SK-N-SH treated with all-trans-retinoic acid at 6 μM for 48 hours (cell line): ENCODE data around the gene INPP4B.

Experiments
- BACH2 ChIP-seq: fragments of 250-450 bp; sonication (Bioruptor Pico); IDR thresholded peaks from 2 replicates; pipeline ENCODE4 v1.9.0; 2021; ENCODE audit warnings: mild to moderate bottlenecking, borderline replicate concordance
- CSDC2 ChIP-seq: fragments of 250-450 bp; sonication (Bioruptor Pico); IDR thresholded peaks from 2 replicates; pipeline ENCODE4 v1.5.0; 2020; ENCODE audit warnings: mild to moderate bottlenecking, moderate library complexity
- CSRNP3 ChIP-seq: fragments of 250-450 bp; sonication (Bioruptor Pico); IDR thresholded peaks from 2 replicates; pipeline ENCODE4 v1.5.1; 2021; ENCODE audit warnings: mild to moderate bottlenecking, moderate library complexity
- ESRRG ChIP-seq: fragments of 250-450 bp; sonication (Bioruptor Pico); IDR thresholded peaks from 2 replicates; pipeline ENCODE4 v1.6.1; 2021; ENCODE audit warnings: mild to moderate bottlenecking
- OSR1 ChIP-seq: fragments of 250-450 bp; sonication (Bioruptor Pico); IDR thresholded peaks from 2 replicates; pipeline ENCODE4 v1.8.0; 2022; ENCODE audit warnings: moderate library complexity, mild to moderate bottlenecking, inconsistent platforms
- PATZ1 ChIP-seq: fragments of 250-450 bp; sonication (Bioruptor Pico); IDR thresholded peaks from 2 replicates; pipeline ENCODE4 v1.8.0; 2020; ENCODE audit warnings: mild to moderate bottlenecking, moderate library complexity, borderline replicate concordance
- RARB ChIP-seq: fragments of 250-450 bp; sonication (Bioruptor Pico); IDR thresholded peaks from 2 replicates; pipeline ENCODE4 v1.8.0; 2021; ENCODE audit warnings: mild to moderate bottlenecking, moderate library complexity
- SNAI2 ChIP-seq: fragments of 250-450 bp; sonication (Bioruptor Pico); IDR thresholded peaks from 2 replicates; pipeline ENCODE4 v1.5.0; 2020; ENCODE audit warnings: mild to moderate bottlenecking, moderate library complexity
- ZFP3 ChIP-seq: fragments of 250-450 bp; sonication (Bioruptor Pico); IDR thresholded peaks from 2 replicates; pipeline ENCODE4 v1.5.0; 2020; ENCODE audit warnings: mild to moderate bottlenecking, moderate library complexity
- ZNF70 ChIP-seq: fragments of 450-650 bp; formaldehyde crosslinking; IDR thresholded peaks from 2 replicates; pipeline ENCODE4 v1.5.0; 2020; ENCODE audit warnings: mild to moderate bottlenecking, moderate library complexity
- ZNF8 ChIP-seq: fragments of 450-650 bp; formaldehyde crosslinking; IDR thresholded peaks from 2 replicates; pipeline ENCODE4 v1.5.0; 2020; ENCODE audit warnings: mild to moderate bottlenecking, moderate library complexity

DNA sequence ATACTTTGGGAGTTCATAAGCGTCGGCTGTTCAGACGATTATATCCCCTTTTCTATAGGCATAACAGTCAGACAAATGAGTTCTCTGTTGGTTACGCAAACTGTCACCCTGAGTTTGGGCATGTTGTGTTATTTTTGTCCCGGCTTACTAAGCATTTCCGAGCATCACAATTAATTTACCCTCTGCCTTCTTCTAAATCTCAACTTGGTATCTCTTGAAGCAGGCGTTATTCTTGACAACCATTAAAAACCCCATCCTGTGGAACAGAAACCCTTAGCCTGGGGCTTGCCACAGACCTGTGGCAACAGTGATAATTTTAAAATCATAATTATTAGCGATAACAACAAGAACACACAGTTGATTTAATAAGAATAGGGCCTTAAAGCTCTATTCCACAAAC is 558.7 kb downstream of the INPP4B start:
- TF ChIP-seq RARB (CRISPR knock-in tag) (no peak), PATZ1 (CRISPR knock-in tag) (no peak), ZNF8 (CRISPR knock-in tag) (no peak), ZNF70 (no peak), ESRRG (no peak), SNAI2 (CRISPR knock-in tag) (no peak), CSDC2 (CRISPR knock-in tag) (no peak), ZFP3 (CRISPR knock-in tag) (no peak), OSR1 (CRISPR knock-in tag) (no peak), CSRNP3 (no peak), BACH2 (no peak)
